ENCODE measurements around the gene RUNX2. TPM values are rescaled to one million over a fixed set of nuclear protein-coding genes. Genes with fewer than 3 reads are reported as not detected.

RUNX2 gene
- total RNA-seq, 1 donor from 2014 or later: under 0.01 TPM

GRCh38 chr6:45488889-45489288, 160.8 kb downstream of the RUNX2 start:
- DNase-seq: no peak

GRCh38 chr6:45491048-45491735, 163.1 kb downstream of the RUNX2 start:
- no peak for DNase-seq

- DNase-seq: no peak
Observed at GRCh38 chr6:45491874-45492273, 163.7 kb downstream of the RUNX2 start.

GRCh38 chr6:45493761-45494160, 165.6 kb downstream of the RUNX2 start:
- DNase-seq: no peak

GRCh38 chr6:45494416-45495135, 166.4 kb downstream of the RUNX2 start:
- DNase-seq: no peak

GRCh38 chr6:45495429-45496084, 167.4 kb downstream of the RUNX2 start:
- DNase-seq: no peak

GRCh38 chr6:45496085-45496433, 167.9 kb downstream of the RUNX2 start:
- no peak for DNase-seq

- DNase-seq: no peak
Observed at GRCh38 chr6:45498591-45498990, 170.5 kb downstream of the RUNX2 start.

GRCh38 chr6:45500924-45501816, 173.0 kb downstream of the RUNX2 start:
- DNase-seq: peak; percentile 6

- no peak for DNase-seq
Observed at GRCh38 chr6:45502456-45502855, 174.3 kb downstream of the RUNX2 start.

GRCh38 chr6:45504947-45505346, 176.8 kb downstream of the RUNX2 start:
- DNase-seq: peak; percentile 38

- DNase-seq: no peak
Observed at GRCh38 chr6:45505470-45505869, 177.3 kb downstream of the RUNX2 start.

GRCh38 chr6:45507186-45507585, 179.1 kb downstream of the RUNX2 start:
- no peak for DNase-seq

- no peak for DNase-seq
Observed at GRCh38 chr6:45509426-45509825, 181.3 kb downstream of the RUNX2 start.

GRCh38 chr6:45512717-45513116, 184.6 kb downstream of the RUNX2 start:
- DNase-seq: no peak

- no peak for DNase-seq
Observed at GRCh38 chr6:45513213-45513618, 185.1 kb downstream of the RUNX2 start.

GRCh38 chr6:45513843-45514242, 185.7 kb downstream of the RUNX2 start:
- no peak for DNase-seq

GRCh38 chr6:45514454-45515230, 186.5 kb downstream of the RUNX2 start:
- peak; percentile 16 for DNase-seq

- no peak for DNase-seq
Observed at GRCh38 chr6:45518013-45518720, 190.0 kb downstream of the RUNX2 start.

- DNase-seq: no peak
Observed at GRCh38 chr6:45521226-45521625, 193.1 kb downstream of the RUNX2 start.

GRCh38 chr6:45522486-45522885, 194.4 kb downstream of the RUNX2 start:
- DNase-seq: no peak
